Fibroblast of villous mesenchyme (primary cell): Measurements from ENCODE around the gene RAB22A. TPM values are rescaled to one million over a fixed set of nuclear protein-coding genes. Genes with fewer than 3 reads are reported as not detected.

ENCODE experiments used
- DNase-seq: peaks from one replicate; pipeline ENCODE4 v3.0.0-alpha.2; 2010; ENCODE audit warnings: low read depth
- H3K4me3 ChIP-seq: 2 replicates; pipeline ENCODE4 v1.5.1; 2011; ENCODE audit warnings: low read depth, mild to moderate bottlenecking, low read length
- total RNA-seq: library from RNA; depleted of rRNA; stranded (reverse); fragments of >200 nt; gene quantifications from 2 replicates; pipeline ENCODE4 v1.2.3, GENCODE V29; 2012
- TF ChIP-seq, protein P1 (sequence below): IDR thresholded peaks from 2 replicates; pipeline ENCODE4 v1.5.1; 2012; ENCODE audit warnings: low read depth, mild to moderate bottlenecking, low read length; ENCODE audit not compliant: insufficient read depth

The RAB22A gene
- total RNA-seq, 1 donor, result 20.7 TPM

DNA sequence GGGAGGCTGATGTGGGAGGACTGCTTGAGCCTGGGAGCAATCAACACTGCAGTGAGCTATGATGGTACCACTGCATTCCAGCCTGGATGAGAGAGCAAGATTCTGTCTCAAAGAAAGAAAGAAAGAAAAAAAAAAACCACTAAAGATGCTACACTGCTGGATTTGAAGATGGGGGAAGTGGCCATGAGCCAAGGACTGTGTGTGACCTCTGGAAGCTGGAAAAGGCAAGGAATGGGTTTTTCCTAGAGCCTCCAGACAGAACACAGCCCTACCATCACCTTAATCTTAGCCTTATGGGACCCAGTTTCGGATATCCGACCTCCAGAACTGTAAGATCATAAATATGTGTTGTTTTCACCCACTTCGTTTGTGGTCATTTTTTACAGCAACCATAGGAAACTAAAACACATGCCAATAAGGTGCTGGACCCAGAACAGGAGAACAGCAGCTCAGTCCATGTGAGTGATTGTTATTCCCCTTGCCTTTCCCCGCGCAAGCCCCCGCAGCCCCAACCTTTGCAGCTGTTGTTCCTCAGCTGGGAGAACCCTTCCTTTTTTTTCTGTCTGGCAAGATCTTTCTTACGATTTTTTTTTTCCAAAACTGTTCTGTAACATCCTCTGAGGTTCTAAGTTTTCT lies 68.4 kb downstream of the RAB22A start:
- no peak for DNase-seq
- H3K4me3 ChIP-seq, result no peak overlapping the region
- TF ChIP-seq, protein P1, sequence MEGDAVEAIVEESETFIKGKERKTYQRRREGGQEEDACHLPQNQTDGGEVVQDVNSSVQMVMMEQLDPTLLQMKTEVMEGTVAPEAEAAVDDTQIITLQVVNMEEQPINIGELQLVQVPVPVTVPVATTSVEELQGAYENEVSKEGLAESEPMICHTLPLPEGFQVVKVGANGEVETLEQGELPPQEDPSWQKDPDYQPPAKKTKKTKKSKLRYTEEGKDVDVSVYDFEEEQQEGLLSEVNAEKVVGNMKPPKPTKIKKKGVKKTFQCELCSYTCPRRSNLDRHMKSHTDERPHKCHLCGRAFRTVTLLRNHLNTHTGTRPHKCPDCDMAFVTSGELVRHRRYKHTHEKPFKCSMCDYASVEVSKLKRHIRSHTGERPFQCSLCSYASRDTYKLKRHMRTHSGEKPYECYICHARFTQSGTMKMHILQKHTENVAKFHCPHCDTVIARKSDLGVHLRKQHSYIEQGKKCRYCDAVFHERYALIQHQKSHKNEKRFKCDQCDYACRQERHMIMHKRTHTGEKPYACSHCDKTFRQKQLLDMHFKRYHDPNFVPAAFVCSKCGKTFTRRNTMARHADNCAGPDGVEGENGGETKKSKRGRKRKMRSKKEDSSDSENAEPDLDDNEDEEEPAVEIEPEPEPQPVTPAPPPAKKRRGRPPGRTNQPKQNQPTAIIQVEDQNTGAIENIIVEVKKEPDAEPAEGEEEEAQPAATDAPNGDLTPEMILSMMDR, result no peak

DNA sequence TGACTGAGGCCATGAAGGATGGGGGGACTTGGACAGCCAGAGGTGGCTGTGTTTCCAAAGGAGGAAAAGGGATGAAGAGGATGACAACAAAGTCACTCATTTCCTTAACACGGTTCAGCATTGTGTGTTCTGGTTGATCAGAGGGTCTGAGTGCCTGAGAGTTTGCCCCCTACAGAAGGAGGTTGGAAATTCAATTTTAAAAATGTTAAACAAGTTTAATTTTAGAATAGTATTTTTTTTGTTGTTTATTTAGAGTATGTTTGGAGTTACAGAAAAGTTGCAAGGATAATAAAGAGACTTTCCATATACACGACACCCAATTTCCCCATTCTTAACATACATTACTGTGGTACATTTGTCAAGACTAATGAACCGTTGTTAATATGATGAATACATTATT lies 69.2 kb downstream of the RAB22A start:
- TF ChIP-seq, protein P1, result peak; percentile 6
- no peak for DNase-seq
- no peak overlapping the region for H3K4me3 ChIP-seq

DNA sequence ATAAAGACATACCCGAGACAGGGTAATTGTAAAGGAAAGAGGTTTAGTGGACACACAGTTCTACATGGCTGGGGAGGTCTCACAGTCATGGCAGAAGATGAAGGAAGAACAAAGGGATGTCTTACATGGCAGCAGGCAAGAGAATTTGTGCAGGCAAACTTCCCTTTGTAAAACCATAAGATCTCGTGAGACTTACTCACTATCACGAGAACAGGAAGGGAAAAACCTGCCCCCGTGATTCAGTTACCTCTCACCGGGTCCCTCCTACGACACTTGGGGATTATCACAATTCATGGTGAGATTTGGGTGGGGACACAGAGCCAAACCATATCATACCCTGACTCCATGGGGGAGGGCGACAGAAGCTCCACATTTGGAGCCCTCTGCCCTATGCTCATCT lies 72.1 kb downstream of the RAB22A start:
- no peak for DNase-seq
- no peak overlapping the region for H3K4me3 ChIP-seq
- TF ChIP-seq, protein P1, result no peak

DNA sequence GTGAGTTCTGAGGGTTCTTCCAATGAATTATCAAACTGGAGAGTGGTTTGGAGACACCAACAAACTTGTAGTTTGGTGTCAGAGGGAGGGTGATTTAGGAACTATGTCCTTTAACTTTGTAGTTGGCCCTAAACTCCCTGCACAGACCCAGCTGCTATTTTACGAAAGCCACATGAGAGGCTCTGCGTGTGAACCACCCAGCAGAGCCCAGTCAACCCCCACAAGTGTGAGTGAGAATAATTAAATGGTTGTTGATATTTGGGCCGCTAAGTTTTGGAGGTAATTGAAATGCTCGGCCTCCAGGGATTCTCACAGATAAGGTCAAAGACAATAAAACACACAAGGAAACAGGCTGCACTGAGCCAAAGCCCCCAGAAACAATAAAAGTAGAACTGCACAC lies 72.6 kb downstream of the RAB22A start:
- TF ChIP-seq, protein P1, result no peak
- H3K4me3 ChIP-seq, result no peak overlapping the region
- no peak for DNase-seq

DNA sequence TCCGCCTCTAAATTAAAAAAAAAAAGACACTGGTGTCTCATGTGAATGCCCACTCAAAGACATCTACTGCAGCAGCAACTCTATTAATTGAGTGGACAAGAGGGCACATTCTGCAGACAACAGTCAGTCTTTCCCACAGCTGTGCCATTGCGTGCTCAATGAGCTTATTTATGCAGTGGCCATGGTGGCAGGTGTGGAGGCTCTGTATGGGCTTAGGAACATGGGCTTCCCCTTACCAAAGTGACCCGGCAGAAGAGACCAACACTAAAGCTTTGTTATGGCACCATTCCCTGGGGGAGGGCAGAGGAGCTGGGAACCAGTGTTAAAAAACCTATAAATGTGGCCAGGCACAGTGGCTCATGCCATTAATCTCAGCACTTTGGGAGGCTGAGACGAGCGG lies 75.3 kb downstream of the RAB22A start:
- no peak overlapping the region for H3K4me3 ChIP-seq
- no peak for DNase-seq
- TF ChIP-seq, protein P1, result no peak

DNA sequence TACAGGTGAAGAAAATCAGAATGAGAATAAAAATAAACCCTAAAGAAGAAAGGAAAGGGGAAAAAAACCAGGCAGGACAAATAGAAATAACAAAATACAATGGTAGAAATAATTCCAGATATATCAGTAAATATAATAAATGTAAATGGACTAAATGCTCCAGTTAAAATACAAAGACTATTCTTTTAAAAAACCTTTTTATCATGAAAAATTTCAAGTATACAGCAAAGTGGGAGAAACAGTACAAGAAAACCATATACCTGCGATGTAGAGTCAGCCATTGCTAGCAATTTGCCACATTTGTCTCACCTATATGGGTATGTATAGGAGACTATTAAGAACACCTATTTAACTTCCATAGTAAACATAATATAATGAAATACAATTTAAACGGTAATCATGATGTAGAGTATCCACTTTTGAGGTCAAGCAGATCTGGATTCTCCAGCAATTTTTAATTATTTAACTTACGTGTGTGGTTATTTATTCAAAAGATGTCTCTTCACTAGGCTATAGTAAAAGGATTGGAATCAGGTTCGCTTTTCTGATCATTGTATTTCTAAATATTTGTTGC lies 78.6 kb downstream of the RAB22A start:
- TF ChIP-seq, protein P1, result no peak
- no peak for DNase-seq
- peak overlapping the region; percentile 59 for H3K4me3 ChIP-seq

DNA sequence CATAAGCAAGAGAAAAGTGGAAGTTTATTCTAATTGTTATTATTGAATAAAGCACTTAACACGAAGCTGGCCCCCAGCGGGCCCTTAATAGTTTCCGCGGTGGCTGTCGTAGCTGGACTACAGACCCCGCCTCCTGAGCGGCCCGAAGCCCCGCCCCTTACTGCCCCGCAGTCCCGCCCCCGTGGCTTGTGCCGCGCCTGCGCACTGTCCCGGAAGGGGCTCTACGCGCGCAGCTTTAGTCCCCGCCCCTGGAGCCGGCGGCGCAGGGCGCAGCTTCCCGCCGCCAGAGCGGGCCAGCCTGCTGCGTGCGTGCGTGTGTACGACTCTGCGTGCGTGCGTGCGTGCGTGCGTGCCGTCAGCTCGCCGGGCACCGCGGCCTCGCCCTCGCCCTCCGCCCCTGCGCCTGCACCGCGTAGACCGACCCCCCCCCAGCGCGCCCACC lies 79.4 kb downstream of the RAB22A start, which contains the start of gene VAPB:
Gene VAPB, plus strand, starts transcription at position 348 of the 442 bp plus-strand sequence. CDS start 231 bp downstream, outside the sequence.
- peak within 1 kb of the TSS; percentile 95 for H3K4me3 ChIP-seq
- peak; percentile 96 for DNase-seq
- TF ChIP-seq, protein P1, result no peak
